Ramos (cell line): ENCODE measurements around the gene MFSD11.

Source experiments
- in situ Hi-C: fragments of 300-500 bp; cut with MboI; formaldehyde crosslinking; loops from one replicate; pipeline ENCODE4 v1.14.3; 2022; ENCODE audit warnings: low sequenced_read_pairs; ENCODE audit not compliant: unreplicated experiment

MFSD11 gene

GRCh38 chr17:76826330-76827068 lies 88.6 kb downstream of the MFSD11 start:
- in situ Hi-C loops, result no loop called here

GRCh38 chr17:76827736-76828135 lies 89.8 kb downstream of the MFSD11 start:
- in situ Hi-C loops, result no loop called here
